Inferior parietal cortex (tissue), 1 donor: Measurements from ENCODE around the gene RAD51B.

Experiments used
- DNase-seq: peaks from one replicate; pipeline ENCODE4 v3.0.0-alpha.2; 2016; ENCODE audit errors: extremely low spot score

RAD51B gene

DNA sequence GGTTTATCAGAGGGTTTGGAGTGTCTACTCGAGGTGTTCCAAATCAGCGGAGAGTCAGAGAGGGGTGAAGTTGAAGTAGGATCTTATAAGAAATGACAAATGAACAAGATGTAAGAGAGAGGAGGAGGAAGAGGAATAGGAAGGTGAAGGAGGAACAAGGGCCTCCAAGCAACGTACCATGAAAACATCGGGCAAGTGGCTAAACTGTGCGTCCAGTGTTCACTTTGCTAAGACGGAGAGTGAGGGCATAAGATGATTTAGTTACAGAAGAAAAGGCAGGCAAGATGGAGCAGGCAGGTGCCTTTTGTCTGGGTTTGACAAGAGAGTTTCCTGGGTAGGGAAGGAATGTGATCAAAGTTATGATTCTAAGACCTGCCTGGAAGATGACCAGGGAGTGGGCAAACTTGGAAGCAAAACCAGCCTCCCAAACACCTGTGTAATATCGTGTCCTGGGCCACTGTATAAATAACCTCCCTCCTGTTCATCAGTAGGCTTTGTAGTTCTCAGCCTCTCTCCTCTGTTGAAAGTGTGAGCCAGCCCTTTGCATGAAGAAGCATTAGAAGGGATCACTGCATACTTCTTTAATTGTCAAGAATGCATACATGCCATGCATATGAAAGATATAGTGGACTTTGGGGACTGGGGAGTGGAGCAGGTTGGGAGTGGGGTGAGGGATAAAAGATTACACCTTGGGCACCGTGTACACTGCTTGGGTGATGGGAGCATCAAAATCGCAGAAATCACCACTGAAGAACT, 861.9 kb downstream of the RAD51B start:
- no peak for DNase-seq

DNA sequence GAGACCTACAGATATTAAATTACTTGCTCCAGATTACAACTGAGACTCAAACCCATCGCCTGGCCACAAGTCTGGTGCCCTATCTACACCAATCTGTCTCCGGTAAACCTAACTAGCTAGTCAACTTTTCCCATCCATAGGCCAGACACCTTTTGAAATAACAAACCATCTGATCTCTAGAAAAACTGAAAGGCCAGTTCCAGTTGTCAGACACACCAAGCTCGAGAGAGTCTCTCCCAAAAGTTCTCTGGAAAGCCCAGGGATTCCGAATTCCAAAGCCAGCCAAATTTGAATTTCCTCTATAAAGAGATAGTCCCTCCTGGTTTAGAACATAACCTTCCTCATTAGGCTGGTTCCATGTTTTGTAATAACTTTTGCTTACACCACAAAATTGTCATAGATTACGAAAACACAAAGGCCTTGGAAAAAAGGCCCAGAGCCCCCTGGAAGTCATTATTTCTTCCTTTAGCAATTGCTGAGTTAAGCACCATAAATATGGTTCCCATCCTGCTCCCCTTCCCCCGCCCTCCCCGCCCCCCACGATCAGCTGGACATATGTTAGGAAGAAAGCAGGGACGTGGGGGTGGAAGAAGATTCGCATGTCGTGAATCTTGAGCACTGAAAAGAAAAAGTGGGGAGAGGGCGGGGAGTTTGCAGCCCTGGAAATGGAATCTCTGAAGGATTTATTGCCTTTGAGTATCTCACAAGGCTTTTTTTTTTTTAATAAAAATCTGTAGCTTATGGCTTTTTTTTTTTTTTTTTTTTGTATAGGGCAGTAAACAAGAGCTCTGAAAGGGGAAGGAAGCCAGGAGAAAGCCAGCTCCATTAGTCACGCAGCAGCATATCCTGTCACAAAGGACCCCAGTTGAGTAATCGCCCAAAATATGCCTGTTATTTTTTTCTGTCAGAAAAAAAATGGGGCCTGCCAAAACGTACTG, 862.9 kb downstream of the RAD51B start:
- DNase-seq: no peak

DNA sequence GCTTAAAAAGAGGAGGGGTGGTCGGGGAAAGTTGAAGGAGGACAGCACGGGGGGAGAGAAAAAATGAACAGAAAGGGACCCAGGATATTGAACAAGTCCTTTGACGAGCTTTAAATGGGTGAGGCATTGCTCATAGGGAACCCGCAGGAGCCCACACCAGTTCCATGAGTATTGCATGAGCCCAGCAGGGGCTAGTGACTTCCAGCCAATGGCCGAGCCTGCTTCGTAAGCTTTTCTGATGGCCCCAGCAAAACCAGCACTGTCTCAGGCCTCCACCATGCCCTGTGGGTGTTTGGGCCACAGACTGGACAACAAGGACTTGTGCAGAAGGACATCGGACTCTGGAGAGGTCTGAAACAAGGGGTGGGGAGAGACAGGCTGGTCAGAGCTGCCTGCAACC, 863.7 kb downstream of the RAD51B start:
- no peak for DNase-seq

DNA sequence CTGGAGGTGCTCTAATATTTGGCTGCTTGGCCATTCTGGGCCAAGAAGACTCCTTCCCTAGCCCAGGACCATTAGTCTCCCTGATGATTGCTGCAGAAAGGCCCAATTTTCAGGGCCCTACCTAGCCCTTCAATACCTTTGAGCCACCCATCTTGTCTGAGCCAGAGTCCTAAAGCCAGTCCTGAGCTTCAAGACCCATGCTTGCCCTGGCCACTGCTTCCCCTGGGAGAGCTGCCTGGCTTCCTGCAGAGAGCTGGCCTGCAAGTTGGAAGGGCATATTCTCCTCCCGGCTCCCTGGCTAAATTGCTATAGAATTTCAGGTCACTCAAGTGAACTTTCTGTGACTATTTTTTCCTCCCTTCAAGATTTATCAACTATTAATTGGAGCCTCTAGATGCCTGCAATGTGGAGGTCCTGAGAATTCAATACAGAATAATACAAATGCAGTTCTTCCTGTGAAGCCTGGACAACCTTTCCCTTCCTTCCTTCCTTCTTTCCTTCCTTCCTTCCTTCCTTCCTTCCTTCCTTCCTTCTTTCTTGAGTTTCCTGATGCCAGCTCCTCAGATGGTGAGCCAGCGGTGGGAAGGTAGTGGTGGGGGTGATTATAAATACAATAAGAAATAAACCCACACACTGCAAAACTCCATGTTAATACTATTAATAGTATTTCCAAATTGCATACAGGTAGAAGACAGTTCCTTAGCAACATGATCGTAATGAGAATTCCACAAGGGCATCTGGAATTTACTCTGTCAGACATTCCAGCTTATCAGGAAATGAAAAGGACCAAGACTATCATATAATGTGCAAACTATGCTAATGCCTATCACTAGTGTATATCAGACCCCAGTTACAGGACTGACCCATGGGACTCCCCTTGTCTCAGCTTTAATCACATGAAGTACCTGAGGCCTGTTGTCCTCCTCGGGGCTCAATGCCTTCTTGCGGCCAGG, 865.2 kb downstream of the RAD51B start:
- no peak for DNase-seq

DNA sequence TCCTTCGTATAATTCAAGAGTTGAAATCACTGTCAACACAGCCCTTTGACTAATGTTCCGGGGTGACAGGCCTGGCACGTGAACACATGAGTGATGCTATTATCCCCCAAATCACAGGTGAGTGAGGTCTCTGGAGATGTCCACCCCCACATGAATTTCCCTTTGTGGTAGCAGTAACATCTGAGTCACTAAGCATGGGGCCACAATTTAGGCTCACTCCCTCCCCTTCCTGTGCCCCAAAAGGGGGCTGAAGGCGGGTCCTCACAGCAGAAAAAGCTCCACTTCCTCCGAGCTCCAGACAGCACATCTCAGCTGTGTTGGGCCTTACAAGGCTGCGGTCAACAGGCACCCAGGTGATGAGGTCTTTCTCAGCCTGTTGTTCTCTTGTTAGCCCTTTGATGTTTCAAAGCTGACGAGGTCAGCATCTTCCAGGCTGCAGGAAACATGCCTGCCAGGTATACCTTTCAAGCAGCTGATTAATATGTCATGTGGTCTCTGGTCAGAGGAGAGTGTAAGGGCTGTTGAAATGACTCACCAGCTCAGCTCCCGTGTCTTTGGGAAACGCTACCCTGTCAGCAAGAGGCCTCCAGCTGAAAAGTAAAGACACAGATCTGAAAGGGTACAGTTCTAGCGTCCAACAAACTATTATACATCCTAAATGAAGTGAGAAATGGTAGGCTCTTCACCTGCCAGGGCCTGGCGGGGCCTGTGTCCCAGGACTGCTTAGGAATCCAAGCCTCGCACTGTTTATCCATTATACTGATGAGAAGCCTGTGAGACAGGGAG, 866.0 kb downstream of the RAD51B start:
- DNase-seq: no peak

DNA sequence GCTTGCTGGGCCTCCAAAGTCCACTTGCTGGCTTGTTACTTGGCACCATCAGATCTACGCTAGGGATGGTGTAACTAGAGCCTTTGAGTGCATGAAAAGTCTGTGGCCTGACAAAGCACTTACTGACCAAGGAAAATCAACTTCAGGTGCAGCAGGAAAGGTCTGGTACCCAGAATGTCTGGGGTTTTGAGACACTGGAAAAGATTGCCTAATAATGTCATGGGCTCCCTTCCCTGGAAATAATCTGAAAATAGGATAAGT, 866.6 kb downstream of the RAD51B start:
- no peak for DNase-seq

DNA sequence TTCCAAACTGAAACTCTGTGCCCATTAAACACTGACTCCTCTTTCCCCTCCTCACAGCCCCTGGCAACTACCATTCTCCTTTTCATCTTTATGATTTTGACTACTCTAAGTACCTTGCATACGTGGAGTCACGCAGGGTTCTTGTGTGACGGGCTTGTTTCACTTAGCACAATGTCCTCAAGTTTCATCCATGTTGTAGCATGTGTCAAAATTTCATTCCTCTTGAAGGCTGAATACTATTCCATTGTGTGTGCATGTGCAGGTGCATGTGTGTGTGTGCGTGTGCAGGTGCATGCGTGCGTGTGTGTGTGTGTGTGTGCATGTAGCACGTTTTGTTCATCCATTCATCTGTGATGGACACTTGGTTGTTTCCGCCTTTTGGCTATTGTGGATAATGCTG, 867.1 kb downstream of the RAD51B start:
- no peak for DNase-seq

DNA sequence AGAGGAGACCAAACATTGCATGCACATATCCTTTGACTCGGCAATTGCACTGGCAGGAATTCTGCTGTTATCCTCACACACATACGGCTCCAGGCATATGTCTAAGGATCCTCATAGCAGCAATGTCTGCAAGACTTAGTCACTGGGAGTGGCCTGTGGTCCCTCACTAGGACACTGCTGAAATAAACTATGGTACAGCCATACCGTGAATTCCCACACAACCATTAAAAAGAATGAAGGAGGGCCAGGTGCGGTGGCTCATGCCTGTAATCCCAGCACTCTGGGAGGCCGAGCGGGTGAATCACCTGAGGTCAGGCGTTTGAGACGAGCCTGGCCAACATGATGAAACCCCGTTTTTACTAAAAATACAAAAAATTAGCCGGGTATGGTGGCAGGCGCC, 868.2 kb downstream of the RAD51B start:
- DNase-seq: no peak

DNA sequence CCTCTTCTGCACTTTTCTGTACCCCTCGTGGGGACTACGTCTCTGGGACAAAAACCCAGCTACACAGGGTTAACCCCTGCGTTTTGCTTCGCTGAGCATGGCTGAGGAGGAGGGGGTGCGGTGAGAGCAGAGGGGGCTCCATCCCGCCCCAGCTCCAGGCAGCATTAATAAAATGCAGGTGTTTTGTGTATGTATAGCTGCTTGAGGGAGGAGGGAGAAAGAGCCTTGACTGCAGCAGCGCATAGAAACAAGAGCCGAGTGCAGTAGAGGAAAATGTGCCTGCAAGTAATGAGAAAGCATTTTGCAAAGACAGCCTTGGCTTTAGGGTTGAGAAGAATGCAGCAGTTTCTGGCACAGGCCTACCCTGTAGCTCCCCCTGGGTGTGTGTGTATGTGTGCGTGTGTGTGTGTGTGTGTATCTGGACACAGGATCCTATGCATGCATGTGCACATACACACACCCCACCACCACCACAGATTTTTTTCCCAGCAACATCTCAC, 869.3 kb downstream of the RAD51B start:
- DNase-seq: no peak

DNA sequence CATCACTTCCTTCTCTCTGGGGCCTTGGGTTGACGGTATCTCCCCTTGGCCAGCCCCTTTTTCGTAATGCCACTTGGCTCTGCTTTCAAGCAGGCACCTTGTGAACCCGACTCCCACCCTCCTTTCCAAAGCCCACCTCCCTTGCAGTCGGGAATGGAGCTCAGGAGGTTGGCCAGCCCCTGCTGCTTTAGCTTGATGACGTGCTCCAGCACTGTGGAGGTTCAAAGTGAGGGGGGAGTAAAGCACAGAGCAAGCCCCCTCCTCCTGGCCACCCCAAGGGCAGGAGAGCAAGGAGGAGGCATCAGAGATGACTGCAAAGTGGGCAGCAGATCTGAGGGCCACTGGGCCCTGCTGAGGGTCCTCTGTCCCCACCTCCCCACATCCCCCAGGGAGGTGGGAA, 869.9 kb downstream of the RAD51B start:
- DNase-seq: no peak

DNA sequence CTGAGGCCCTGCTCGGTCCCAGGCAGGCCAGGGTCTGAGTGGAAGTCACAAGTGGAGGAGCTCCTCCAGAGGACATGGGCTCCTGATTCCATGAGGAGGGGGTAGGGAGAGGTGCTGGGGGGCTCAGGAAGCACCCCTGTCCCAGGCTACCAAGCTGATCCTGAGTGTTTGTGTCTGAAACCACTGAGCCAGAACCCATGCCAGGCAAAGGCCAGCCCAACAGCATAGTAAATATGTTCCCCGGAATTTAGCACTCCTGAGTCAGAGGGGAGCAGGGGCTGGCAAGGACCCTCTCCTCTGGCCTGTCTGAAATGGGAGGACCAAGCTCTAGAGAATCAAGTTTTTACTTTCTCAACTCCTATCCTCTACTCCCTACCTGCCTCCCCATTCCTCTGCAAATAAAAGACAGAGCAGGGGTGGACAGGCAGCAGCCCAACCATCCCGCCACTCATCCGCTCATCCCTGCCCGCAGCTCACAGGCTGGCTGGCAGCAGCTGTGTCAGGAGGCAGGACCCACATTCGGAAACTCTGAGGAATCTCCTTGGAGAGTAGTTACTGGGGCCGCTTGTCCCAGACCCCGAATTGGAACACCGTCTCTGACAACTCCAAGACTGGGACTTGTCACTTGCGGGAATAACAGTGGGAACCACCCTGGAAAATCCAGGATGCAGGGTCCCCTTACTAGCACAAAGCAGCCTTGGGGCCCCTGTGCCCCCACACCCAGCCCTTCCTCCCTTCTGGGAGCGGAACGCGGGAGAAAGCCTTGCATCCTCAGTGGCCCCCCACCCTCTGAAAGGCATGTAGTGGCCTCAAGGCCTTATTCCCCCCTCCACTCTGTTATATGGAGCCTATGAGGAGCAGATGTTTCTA, 870.7 kb downstream of the RAD51B start:
- no peak for DNase-seq

DNA sequence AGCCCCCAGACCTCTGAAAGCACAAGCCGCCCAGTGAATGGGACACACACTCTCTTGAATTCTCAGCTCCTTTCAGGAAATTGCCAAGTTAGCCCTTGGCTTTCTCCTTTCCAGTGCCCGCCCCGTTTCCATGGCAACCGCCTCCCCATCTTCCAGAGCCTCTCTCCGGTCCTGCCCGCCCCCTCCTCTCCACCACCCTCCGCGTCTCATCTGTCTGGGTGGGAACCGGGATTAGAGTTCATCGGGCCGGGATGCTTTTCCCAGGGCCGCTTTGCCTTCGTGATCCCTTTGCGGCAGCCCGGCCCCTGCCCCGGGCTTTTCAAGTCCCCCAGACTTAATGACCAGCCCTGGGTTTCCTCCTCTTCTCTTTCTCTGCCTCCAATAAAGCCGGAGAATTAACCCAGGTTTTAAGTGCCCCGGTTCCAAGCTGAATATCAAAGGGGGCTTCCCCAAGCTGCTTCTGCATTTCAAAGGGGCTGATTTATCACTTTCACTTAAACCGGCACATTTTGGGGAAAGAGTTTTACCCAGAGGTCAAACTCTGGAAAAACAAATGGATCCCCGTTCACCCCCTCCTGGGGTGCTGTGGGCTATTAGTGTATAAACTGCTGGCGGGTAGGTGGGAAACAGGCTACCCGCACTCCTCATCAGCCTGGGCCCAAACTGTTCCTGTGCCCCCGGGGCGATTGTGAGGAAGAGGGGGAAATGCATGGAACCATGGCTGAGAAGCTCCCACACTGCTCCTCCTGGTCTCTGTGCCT, 871.6 kb downstream of the RAD51B start:
- peak; percentile 52 for DNase-seq

DNA sequence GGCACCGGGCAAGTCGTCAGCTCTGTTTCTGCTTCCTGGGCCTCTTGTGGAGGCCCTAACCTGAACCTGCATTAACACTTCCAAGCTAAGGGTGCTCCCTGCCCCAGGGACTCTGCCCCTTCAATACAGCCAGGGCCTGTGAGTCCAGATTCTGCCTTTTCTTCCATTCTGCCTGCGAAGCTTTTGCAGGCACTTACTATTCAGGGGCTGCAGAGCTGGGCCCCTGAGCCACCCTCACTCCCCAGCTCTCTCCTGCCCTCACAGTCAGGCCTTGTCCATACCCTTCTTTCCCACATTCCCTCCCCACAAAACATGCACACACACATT, 872.2 kb downstream of the RAD51B start:
- no peak for DNase-seq

DNA sequence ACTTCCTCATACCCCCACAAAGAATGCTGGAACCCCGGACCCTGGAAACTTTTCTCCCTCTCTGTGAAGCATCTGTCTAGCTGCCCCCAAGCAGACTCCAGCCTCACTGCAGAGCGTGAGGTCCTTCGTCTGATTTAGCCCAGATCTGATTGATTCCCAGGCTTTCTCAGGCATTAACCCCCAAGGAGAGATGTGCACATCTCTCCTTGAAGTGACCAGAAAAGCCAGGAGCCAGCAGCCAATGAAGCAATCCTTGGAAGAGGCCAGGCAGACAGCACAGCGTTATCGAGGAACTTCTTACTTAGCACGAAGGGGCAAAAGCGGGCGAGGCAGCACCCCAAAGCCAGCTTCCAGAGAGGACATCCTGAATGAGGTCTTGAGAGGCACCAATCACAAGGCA, 872.6 kb downstream of the RAD51B start:
- DNase-seq: no peak

DNA sequence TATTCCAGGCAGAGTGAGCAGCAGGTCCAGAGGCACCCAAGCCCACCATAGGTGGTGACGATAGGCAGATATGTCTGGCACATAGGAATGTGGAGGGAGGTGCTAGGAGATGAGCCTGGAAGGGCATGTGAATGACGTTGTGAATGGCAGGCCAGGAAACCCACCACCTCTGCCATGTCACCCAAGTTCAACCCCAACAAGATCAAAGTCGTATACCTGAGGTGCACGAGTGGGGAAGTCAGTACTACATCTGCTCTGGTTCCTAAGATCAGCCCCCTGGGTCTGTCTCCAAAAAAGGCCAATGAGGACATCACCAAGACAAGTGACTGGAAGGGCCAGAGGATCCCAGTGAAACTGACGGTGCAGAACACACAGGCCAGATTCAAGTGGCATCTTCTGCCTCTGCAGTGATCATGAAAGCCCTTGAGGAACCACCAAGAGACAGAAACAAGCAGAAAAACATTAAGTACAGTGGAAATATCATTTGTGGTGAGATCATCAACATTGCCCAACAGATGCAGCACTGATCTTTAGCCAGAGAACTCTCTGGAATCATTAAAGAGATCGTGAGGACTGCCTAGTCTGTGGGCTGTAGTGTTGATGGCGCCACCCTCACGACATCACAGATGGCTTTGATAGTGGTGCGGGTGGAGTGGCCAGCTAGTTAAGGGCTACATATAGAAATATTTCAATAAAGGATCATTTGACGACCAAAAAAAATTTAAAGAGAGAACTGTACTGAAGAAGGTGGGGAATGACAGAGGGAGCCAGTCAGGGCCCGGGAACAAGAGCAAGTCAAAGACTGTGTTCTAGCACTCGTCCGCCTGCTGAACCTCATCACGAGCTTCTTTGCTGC, 873.6 kb downstream of the RAD51B start:
- no peak for DNase-seq

DNA sequence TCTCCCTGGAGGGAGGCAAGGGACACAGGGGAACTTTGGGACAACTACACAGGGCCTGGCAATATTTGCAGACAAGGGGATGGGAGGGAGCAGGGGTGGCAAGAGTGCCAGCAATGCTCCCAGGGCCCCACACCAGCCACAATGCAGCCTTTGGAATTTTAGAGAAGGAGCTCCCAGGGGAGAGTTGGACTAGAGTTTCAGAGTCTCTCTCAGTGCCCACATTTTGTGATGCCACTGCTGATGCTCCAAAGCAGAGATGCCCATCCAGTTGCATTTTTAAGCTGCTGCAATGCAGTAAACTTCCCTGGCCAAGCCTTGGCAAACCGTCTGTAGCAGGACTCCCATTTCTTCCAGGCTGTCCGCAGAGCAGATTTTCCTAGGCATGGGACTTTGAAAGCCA, 874.3 kb downstream of the RAD51B start:
- no peak for DNase-seq

DNA sequence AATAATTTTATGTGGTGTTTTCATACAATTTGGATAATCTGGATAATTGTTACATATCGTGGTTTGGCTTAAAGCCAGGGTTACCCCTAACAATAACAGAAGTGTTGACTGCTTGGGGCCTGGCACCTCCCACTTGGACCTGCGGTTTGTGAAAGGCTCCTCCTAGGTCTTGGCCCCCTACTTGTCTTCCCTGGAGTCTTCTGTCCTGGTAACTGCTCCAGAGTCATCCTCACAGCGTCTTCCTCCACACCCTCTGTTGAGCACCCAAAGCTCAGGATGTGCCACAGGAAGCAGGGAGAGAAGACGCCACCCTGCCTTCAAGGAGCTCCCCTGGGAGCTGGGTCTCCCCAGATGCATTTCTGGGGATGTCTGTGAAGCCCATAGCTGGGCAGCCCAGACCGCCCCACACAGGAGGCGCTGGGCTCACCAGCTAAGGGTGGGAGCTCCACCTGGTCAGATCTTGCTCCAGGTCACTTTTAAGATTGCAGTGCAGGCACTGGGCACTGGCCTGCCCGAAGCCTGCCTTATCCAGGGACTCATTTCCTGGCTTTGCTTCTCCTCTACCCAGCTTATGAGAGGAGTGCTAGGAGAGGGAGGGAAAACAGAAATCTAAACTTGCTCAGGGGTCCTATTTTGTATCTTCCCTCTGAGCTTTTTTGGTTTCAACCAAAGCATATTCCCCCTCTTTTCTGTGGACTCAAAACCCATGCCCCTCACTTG, 875.1 kb downstream of the RAD51B start:
- no peak for DNase-seq

DNA sequence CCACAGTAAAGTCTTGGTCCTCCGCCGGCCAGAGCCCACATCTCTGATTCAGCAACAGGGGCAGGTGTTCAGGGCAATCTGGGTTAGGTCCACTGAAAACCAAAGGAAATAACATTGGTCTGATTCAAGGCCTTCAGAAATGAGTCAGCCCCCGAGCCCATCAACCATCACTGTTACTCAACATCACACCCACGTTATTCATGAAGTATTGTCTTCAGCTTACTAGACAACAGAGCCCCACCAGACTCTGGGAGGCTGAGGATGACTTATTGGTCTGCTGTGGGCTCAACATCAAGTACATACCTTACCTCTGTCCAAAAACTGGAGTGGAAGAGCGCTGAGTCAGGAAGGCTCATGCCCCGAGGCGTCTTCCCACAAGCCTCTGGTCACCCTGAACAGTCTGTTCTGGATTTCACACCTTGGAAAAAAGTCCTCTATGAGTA, 875.8 kb downstream of the RAD51B start:
- no peak for DNase-seq
